AG09309 (cell line): Measurements from ENCODE around the gene MYO3B.

ENCODE experiments used
- DNase-seq: peaks from one replicate; pipeline ENCODE4 v3.0.0-alpha.2; 2010; ENCODE audit warnings: low read depth
- H3K4me3 ChIP-seq: 2 replicates; pipeline ENCODE4 v1.5.1; 2011; ENCODE audit warnings: mild to moderate bottlenecking, low read depth, low read length, moderate library complexity; ENCODE audit not compliant: control insufficient read depth
- TF ChIP-seq, protein P1 (sequence below): IDR thresholded peaks from 2 replicates; pipeline ENCODE4 v1.5.1; 2011; ENCODE audit warnings: mild to moderate bottlenecking, low read depth, low read length, inconsistent platforms; ENCODE audit not compliant: insufficient read depth, control insufficient read depth; ENCODE audit errors: missing control alignments

The MYO3B gene

DNA sequence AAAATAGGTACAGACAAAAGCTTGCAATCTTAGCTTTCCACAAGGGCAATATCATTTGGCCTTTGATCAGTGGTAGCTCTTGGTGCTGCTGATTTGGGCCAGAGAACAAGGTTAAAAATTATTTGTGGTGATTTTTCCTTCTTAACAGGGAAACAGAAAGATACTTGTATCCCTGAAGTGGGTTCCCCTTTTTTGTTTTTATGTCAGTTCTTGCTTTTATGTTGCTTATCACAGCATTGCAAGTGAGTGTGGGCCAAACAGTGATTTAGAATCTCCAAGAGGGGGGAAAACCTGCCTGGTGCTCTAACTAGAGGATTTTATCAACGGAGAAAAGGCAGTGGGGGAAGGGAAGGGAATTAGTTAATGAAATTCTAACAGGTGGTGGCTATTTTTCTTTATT lies 339.6 kb downstream of the MYO3B start:
- H3K4me3 ChIP-seq: no peak overlapping the region
- DNase-seq: no peak
- TF ChIP-seq, protein P1, sequence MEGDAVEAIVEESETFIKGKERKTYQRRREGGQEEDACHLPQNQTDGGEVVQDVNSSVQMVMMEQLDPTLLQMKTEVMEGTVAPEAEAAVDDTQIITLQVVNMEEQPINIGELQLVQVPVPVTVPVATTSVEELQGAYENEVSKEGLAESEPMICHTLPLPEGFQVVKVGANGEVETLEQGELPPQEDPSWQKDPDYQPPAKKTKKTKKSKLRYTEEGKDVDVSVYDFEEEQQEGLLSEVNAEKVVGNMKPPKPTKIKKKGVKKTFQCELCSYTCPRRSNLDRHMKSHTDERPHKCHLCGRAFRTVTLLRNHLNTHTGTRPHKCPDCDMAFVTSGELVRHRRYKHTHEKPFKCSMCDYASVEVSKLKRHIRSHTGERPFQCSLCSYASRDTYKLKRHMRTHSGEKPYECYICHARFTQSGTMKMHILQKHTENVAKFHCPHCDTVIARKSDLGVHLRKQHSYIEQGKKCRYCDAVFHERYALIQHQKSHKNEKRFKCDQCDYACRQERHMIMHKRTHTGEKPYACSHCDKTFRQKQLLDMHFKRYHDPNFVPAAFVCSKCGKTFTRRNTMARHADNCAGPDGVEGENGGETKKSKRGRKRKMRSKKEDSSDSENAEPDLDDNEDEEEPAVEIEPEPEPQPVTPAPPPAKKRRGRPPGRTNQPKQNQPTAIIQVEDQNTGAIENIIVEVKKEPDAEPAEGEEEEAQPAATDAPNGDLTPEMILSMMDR: no peak

DNA sequence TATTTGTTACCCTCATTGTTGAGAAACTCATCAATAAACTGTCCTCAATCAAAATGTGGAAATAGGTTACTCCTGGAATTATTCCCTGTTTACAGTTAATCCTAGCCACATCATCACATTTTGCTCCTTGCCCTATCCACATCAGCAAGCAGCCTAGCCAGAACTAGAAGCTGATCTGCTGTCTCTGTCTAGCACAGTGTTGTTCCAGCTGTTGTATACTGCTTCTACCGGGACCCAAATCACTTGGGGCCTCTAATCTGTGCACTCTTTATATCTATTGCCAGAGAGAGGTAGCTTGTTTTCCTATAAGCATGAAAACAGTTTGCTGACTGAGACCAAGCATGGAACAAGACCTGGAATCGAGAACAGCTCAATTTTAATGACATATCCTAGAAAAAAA lies 341.0 kb downstream of the MYO3B start:
- no peak for DNase-seq
- TF ChIP-seq, protein P1: no peak
- H3K4me3 ChIP-seq: no peak overlapping the region

DNA sequence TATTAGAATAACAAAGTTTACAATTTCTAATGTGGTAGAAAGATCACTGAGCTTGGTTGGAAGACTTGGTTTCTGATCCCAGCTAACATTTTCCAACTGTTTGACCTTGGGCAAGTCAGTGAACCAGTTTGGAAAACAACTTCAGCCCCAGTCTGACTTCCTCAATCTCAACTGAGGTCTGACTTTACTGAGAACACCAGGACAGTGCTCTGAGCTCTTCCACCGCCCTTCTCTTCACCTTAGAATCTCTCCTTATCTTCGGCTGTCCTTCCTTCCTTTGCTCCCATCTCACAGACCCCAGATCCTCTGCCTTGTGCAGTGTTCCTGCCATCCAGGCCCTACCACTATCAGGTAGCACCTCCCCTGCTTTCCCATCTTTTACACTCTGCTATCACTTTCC lies 343.4 kb downstream of the MYO3B start:
- no peak overlapping the region for H3K4me3 ChIP-seq
- TF ChIP-seq, protein P1: no peak
- DNase-seq: no peak

DNA sequence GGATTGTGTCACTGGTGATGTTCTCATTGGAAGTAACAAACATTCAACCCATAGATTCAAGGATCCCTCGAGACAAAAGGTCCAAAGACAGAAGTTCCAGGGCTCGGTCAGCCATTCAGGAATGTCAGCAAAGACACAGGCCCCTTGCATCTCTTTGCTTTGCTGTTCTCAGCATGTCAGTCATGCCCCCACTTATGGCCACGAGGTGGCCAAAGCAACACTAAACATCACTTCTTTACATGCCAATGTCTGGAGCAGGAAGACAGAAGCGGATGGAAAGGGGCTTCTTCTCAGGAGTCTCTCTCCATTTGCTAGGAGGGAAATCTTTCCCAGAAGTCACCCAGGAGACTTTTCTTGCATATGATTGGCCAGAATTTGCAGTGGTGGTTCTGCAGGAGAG lies 345.6 kb downstream of the MYO3B start:
- no peak for DNase-seq
- TF ChIP-seq, protein P1: no peak
- no peak overlapping the region for H3K4me3 ChIP-seq

DNA sequence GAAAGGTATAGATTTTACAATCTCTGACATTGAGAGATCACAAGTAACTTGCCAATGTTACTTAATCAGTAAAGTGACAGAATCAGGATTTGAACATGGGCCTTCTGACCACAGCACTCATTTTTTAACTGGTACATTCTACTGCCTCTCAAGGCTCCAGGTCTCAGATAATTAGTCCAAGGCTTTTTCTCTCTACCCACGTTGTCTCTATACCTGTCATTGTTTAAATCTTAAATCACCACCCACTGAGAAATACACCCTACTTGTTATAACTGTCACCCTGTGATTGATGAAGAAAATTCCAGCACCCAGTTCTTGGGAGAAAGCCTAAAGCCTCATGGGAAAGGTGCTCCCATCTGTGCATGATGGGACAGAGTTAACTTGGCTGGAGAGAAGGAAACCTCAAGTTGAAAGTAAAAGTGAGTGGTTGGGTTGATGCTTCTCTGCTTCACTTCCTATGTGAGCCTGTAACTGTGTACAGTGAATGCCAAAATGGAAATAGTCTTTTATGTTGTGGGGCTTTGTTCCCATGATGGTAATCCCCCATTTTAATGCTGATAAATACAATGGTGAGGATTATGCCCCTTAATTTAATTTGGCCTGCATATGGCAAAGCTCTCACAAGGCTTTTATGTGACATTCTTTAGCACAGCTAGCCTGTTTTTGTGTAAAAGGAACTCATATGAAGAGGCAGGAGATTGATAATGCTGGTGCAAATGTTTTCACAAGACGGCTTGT lies 347.1 kb downstream of the MYO3B start:
- TF ChIP-seq, protein P1: no peak
- H3K4me3 ChIP-seq: no peak overlapping the region
- DNase-seq: no peak

DNA sequence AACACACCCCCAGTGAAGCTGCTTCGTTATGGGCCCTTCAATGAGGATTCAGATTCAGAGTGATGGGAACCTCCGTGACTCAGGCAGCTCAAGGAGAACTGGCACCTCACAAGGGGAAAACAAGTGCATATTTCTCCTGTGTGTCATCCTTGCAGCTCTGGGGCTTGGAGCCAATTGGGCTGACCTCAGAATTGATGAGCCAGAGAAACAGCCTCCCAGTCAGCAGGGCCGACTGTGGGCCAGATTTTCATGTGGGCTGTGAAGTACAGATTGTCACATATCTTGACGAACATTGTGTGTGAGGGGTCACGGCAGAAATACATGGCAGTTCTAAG lies 347.6 kb downstream of the MYO3B start:
- TF ChIP-seq, protein P1: no peak
- no peak overlapping the region for H3K4me3 ChIP-seq
- DNase-seq: peak; percentile 77
